Mucosa of descending colon (tissue), 3 donors: ENCODE data around the gene CENPP. TPM values are rescaled to one million over a fixed set of nuclear protein-coding genes. Genes with fewer than 3 reads are reported as not detected.
"Not testable (repeated sequence)": the region's sequence is repeated elsewhere in the genome, so short reads cannot be mapped to it uniquely, and the experiment has no call there.

Experiments
- ATAC-seq: fragments of 200-7000 bp; cut with Tn5 transposase; one replicate; pipeline ENCODE4 v1.9.1; 2020; ENCODE audit warnings: mild to moderate bottlenecking, moderate library complexity
- DNase-seq, 3 donors: peaks; one replicate each; pipeline ENCODE4 v3.0.0-alpha.2; 2020
- H3K36me3 ChIP-seq: fragments of 200-600 bp; one replicate; pipeline ENCODE4 v1.8.0; 2021; ENCODE audit warnings: low read depth, mild to moderate bottlenecking
- H3K4me1 ChIP-seq: fragments of 200-600 bp; one replicate; pipeline ENCODE4 v1.8.0; 2021; ENCODE audit warnings: low read depth, mild to moderate bottlenecking
- H3K4me3 ChIP-seq: fragments of 200-600 bp; one replicate; pipeline ENCODE4 v1.8.0; 2021; ENCODE audit warnings: mild to moderate bottlenecking
- H3K9me3 ChIP-seq: fragments of 200-600 bp; one replicate; pipeline ENCODE4 v1.8.0; 2021; ENCODE audit warnings: mild to moderate bottlenecking
- CTCF ChIP-seq: fragments of 200-600 bp; IDR thresholded peaks from one replicate; pipeline ENCODE4 v1.8.0; 2022; ENCODE audit warnings: antibody characterized with exemption, mild to moderate bottlenecking
- intact Hi-C, 2 donors: fragments of 100-400 bp; cut with DNase I in 1 of 2; cut with micrococcal nuclease in 1 of 2; formaldehyde crosslinking; loops; one replicate each; pipeline versions ENCODE4 v1.11.0 to v1.11.1; 2022; cut with DNase I, micrococcal nuclease
- total RNA-seq, 3 donors: library from RNA; stranded (reverse); fragmentation: NEBNext Ultra II Directional in 2 of 3; extraction: Animal tissue kit (Norgen Biotek cat#: 25700) in 2 of 3; gene quantifications; one replicate each; pipeline versions ENCODE4 v1.2.1 to v1.2.4, GENCODE V29; 2021 to 2023
- donor health status: DM: no; HTN: no; CAD: no; lungs with moderate emphysema.
- donor health status: DM: no; HTN: no; CAD: no.
- donor health status: DM: no; HTN: yes; CAD: no.

CENPP gene
- total RNA-seq, 3 donors from 2014 or later = 2.0 to 4.9 (median 3.3) TPM

GRCh38 chr9:92576175-92576574 is 250.4 kb downstream of the CENPP start:
- ATAC-seq = no peak
- intact Hi-C loops = no loop called here
- Histone ChIP-seq H3K36me3 (no peaks in the 10 kb centered on the region), H3K9me3 (no peaks in the 10 kb centered on the region), H3K4me1 (no peaks in the 10 kb centered on the region), H3K4me3 (no peak overlapping the region)
- no peak for DNase-seq
- no peak for TF ChIP-seq CTCF

GRCh38 chr9:92589923-92590322 is 264.2 kb downstream of the CENPP start:
- intact Hi-C loops = no loop called here
- ATAC-seq = peak; percentile 17

GRCh38 chr9:92590377-92590776 is 264.6 kb downstream of the CENPP start:
- H3K4me3 ChIP-seq = no peak overlapping the region
- intact Hi-C loops = no loop called here
- TF ChIP-seq CTCF = no peak
- no peaks in the 10 kb centered on the region for H3K4me1 ChIP-seq
- no peaks in the 10 kb centered on the region for H3K36me3 ChIP-seq
- DNase-seq = peak in 1 of 3 donors; percentile 59
- H3K9me3 ChIP-seq = no peaks in the 10 kb centered on the region
- peak; percentile 87 for ATAC-seq

More at GRCh38 chr9:92589923-92590322, 264.2 kb downstream of the CENPP start:
- no peak for TF ChIP-seq CTCF
- Histone ChIP-seq H3K36me3 (no peaks in the 10 kb centered on the region), H3K4me3 (no peak overlapping the region), H3K9me3 (no peaks in the 10 kb centered on the region), H3K4me1 (no peaks in the 10 kb centered on the region)
- no peak for DNase-seq

GRCh38 chr9:92592537-92592936 is 266.8 kb downstream of the CENPP start:
- Histone ChIP-seq H3K4me3 (no peak overlapping the region), H3K36me3 (no peaks in the 10 kb centered on the region), H3K4me1 (no peaks in the 10 kb centered on the region), H3K9me3 (no peaks in the 10 kb centered on the region)
- TF ChIP-seq CTCF = no peak
- intact Hi-C loops = no loop called here
- DNase-seq = no peak
- no peak for ATAC-seq

GRCh38 chr9:92592946-92593861 is 267.5 kb downstream of the CENPP start:
- H3K4me3 ChIP-seq = no peak overlapping the region
- DNase-seq (no peak), ATAC-seq (no peak)
- no peaks in the 10 kb centered on the region for H3K4me1 ChIP-seq
- no peak for TF ChIP-seq CTCF
- intact Hi-C loops = no loop called here
- H3K36me3 ChIP-seq = no peaks in the 10 kb centered on the region
- H3K9me3 ChIP-seq = no peaks in the 10 kb centered on the region

- H3K4me3 ChIP-seq, H3K9me3 ChIP-seq, DNase-seq, intact Hi-C loops, H3K4me1 ChIP-seq, ATAC-seq, H3K36me3 ChIP-seq: not testable (repeated sequence)
Measured at GRCh38 chr9:92595075-92595474, 269.3 kb downstream of the CENPP start.
